Measurements from ENCODE around the gene BAIAP2.

Gene BAIAP2

DNA sequence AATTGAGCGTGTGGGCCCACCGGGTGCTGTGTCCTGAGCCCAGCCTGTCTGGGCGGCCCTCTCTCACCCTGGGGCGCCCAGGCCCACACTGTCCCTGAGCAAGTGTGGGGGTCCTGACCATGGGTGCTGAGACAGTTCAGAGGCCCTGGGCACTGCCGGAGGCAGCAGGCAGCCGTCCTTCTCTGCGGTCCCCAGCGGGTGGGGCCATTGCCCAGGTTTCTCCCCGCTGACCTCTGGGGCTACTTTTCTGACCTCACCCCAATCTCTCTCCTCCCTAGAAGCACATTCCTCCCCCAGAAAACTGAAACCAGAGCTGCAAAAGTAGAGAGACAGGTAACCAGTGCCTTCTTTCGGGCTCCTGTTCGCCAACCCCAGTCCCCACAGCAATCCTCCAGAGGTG lies 94.3 kb downstream of the BAIAP2 start:
- no peak for TF ChIP-seq CTCF (IDR thresholded peaks at IDR 0.05; ENCODE audit: poor library complexity, severe bottlenecking)
- H3K36me3 ChIP-seq (ENCODE audit: low read depth), result no peaks in the 10 kb centered on the region
- DNase-seq (ENCODE audit: low spot score) (no peak), ATAC-seq (ENCODE audit: low read depth) (no peak)
- no peaks in the 10 kb centered on the region for H3K9me3 ChIP-seq (ENCODE audit: severe bottlenecking)
- no peaks in the 10 kb centered on the region for H3K4me1 ChIP-seq (ENCODE audit: insufficient read depth, poor library complexity, severe bottlenecking)
- H3K27me3 ChIP-seq (ENCODE audit: insufficient read depth, poor library complexity, severe bottlenecking), result no peaks in the 10 kb centered on the region
- no peak overlapping the region for H3K27ac ChIP-seq (ENCODE audit: poor library complexity, severe bottlenecking)
- H3K4me3 ChIP-seq (ENCODE audit: severe bottlenecking), result no peak overlapping the region

DNA sequence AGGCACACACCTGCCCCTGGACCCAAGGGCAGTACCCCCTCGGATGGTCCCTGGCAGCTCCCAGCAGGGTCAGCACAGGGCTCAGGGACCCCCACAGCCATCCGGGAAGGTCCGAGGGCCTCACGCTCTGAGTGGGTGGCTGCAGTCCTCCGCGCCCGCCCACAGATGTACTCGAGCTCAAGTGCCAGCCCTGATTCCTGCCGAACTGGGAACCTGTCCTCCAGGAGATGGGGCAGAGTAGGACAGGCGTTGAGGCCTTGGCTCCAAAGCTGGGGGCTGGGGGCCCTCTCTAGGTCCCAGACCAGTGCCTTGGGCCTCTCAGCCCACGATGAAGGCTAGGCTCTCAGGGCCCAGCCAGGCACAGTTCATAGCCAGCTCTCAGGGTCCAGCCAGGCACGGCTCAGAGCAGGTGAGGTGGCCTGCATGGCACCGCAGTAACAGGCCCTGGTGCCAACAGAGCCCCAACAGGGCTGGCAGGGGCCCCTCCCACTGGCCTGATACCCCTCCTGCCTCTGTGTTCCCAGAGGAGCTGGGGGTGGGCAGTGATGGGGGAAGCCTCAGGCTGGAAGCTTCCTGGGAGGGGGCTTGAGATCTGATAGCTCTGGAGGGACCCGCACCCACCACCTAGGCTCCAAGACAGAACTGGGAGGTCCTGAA lies 94.9 kb downstream of the BAIAP2 start:
- no peaks in the 10 kb centered on the region for H3K36me3 ChIP-seq (ENCODE audit: low read depth)
- no peak overlapping the region for H3K4me3 ChIP-seq (ENCODE audit: severe bottlenecking)
- H3K4me1 ChIP-seq (ENCODE audit: insufficient read depth, poor library complexity, severe bottlenecking), result no peaks in the 10 kb centered on the region
- ATAC-seq (ENCODE audit: low read depth) (no peak), DNase-seq (ENCODE audit: low spot score) (no peak)
- no peak overlapping the region for H3K27ac ChIP-seq (ENCODE audit: poor library complexity, severe bottlenecking)
- H3K27me3 ChIP-seq (ENCODE audit: insufficient read depth, poor library complexity, severe bottlenecking), result no peaks in the 10 kb centered on the region
- no peak for TF ChIP-seq CTCF (IDR thresholded peaks at IDR 0.05; ENCODE audit: poor library complexity, severe bottlenecking)
- no peaks in the 10 kb centered on the region for H3K9me3 ChIP-seq (ENCODE audit: severe bottlenecking)

DNA sequence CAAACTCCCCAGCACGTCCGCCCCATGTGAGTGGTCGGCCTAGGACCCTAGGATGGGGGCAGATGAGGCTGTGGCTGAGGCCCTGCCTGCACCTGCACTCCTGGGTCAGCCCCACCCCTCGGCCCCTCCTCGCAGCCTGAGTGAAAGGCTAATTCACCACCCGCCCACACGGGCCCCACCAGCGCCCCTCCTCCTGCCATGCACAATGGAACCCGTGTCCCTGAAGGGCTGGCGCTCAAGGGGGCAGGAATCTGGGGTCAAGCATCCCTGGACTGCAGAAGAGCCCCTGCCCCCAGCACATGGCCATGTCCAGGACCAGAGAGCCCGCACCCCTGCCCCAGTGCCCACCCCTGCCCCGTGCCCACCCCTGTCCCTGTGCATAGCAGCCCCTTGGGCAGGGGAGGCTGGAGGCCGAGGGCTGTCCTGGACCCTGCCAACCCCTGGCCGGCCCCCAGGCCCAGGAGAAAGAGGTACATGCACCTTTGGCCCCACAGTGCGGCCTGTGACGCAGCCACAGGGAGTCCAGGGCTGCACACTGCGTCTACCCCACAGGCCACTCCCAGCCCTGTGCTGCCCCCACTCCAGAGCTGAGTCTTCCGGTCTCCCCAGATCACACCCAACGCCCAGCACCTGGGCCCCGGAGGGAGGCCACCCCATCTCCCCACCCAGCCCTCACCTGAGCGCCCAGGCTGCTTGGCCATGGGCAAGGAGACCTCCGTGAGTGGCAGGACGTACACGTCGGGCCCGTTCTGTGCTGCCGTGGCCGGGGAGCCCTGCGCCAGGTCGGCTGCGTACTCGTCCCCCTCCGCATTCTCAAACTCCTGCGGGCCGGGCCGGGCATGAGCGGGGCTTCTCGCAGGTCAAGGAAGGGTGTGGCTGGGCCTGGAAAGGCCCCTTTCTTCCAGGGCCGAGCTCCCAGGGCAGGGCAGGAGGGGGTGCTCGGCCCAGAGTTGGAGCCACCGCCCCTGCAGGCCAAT lies 95.7 kb downstream of the BAIAP2 start:
- no peak for TF ChIP-seq CTCF (IDR thresholded peaks at IDR 0.05; ENCODE audit: poor library complexity, severe bottlenecking)
- Histone ChIP-seq H3K27ac (ENCODE audit: poor library complexity, severe bottlenecking) (no peak overlapping the region), H3K36me3 (ENCODE audit: low read depth) (no peaks in the 10 kb centered on the region), H3K27me3 (ENCODE audit: insufficient read depth, poor library complexity, severe bottlenecking) (no peaks in the 10 kb centered on the region), H3K4me1 (ENCODE audit: insufficient read depth, poor library complexity, severe bottlenecking) (no peaks in the 10 kb centered on the region), H3K9me3 (ENCODE audit: severe bottlenecking) (no peaks in the 10 kb centered on the region), H3K4me3 (ENCODE audit: severe bottlenecking) (no peak overlapping the region)
- DNase-seq (ENCODE audit: low spot score) (no peak), ATAC-seq (ENCODE audit: low read depth) (no peak)

- no peak for ATAC-seq (ENCODE audit: low read depth)
- TF ChIP-seq CTCF (IDR thresholded peaks at IDR 0.05; ENCODE audit: poor library complexity, severe bottlenecking), result no peak
- no peak for DNase-seq (ENCODE audit: low spot score)
- Histone ChIP-seq H3K4me3 (ENCODE audit: severe bottlenecking) (no peak overlapping the region), H3K27me3 (ENCODE audit: insufficient read depth, poor library complexity, severe bottlenecking) (no peaks in the 10 kb centered on the region), H3K4me1 (ENCODE audit: insufficient read depth, poor library complexity, severe bottlenecking) (no peaks in the 10 kb centered on the region), H3K27ac (ENCODE audit: poor library complexity, severe bottlenecking) (no peak overlapping the region), H3K36me3 (ENCODE audit: low read depth) (no peaks in the 10 kb centered on the region), H3K9me3 (ENCODE audit: severe bottlenecking) (no peaks in the 10 kb centered on the region)
Measured at GRCh38 chr17:81131486-81132196, 96.7 kb downstream of the BAIAP2 start.
